Naive thymus-derived CD4-positive, alpha-beta T cell (primary cell): Measurements from ENCODE around the gene IL1RL1. TPM values are rescaled to one million over a fixed set of nuclear protein-coding genes. Genes with fewer than 3 reads are reported as not detected.

ENCODE experiments used
- ATAC-seq: fragments of 150-1000 bp; cut with Tn5 transposase; 2 replicates; pipeline ENCODE4 v1.10.0; 2021; ENCODE audit warnings: mild to moderate bottlenecking, moderate library complexity
- CTCF ChIA-PET: fragments of 350-600 bp; sonication (Branson Sonifier 250); formaldehyde crosslinking; loops from one replicate; lab custom pipeline; 2021; ENCODE audit warnings: antibody characterized with exemption; lab: Charles Lee
- POLR2A ChIA-PET: fragments of 350-600 bp; sonication (Branson Sonifier 250); formaldehyde crosslinking; loops from one replicate; lab custom pipeline; 2021; ENCODE audit warnings: antibody characterized with exemption, inconsistent platforms; lab: Charles Lee
- DNase-seq, 9 donors: peaks; one replicate each; pipeline versions ENCODE4 v3.0.0 to v3.0.0-alpha.2; 2020 to 2022; ENCODE audit warnings: mixed read lengths in 1 of 9
- H3K27ac ChIP-seq: one replicate; pipeline ENCODE4 v1.7.0; 2013; ENCODE audit warnings: mild to moderate bottlenecking, low read depth, low read length, moderate library complexity
- H3K27me3 ChIP-seq, 2 donors: one replicate each; pipeline ENCODE4 v1.7.0; 2013; ENCODE audit warnings: low read length in 2 of 2, mild to moderate bottlenecking in 2 of 2, moderate library complexity in 2 of 2; ENCODE audit not compliant: control insufficient read depth in 2 of 2, insufficient read depth in 2 of 2
- H3K36me3 ChIP-seq, 3 experiments: 1 replicate in 2 of 3; 2 replicates in 1 of 3; pipeline ENCODE4 v1.7.0; 2013; ENCODE audit warnings: low read length in 3 of 3, mild to moderate bottlenecking in 3 of 3, moderate library complexity in 1 of 3; ENCODE audit not compliant: insufficient read depth in 3 of 3, control insufficient read depth in 2 of 3
- H3K4me1 ChIP-seq, 2 donors: one replicate each; pipeline ENCODE4 v1.7.0; 2013; ENCODE audit warnings: low read length in 2 of 2, mild to moderate bottlenecking in 2 of 2, moderate library complexity in 1 of 2; ENCODE audit not compliant: control insufficient read depth in 2 of 2, insufficient read depth in 2 of 2
- H3K4me3 ChIP-seq: 2 replicates; pipeline ENCODE4 v1.7.0; 2013; ENCODE audit warnings: mild to moderate bottlenecking, low read length
- H3K9me3 ChIP-seq, 3 experiments: 1 replicate in 2 of 3; 2 replicates in 1 of 3; pipeline ENCODE4 v1.7.0; 2013; ENCODE audit warnings: low read length in 3 of 3; ENCODE audit not compliant: control insufficient read depth in 2 of 3
- H3K27ac Mint-ChIP-seq, 9 donors: one replicate each; pipeline ENCODE4 v1.8.0; 2020 to 2022; ENCODE audit warnings: mixed read lengths in 9 of 9, mild to moderate bottlenecking in 8 of 9, moderate library complexity in 5 of 9, inconsistent platforms in 2 of 9
- H3K27me3 Mint-ChIP-seq, 5 donors: one replicate each; pipeline ENCODE4 v1.8.0; 2021 to 2022; ENCODE audit warnings: mixed read lengths in 5 of 5, mild to moderate bottlenecking in 1 of 5
- H3K36me3 Mint-ChIP-seq, 5 donors: one replicate each; pipeline ENCODE4 v1.8.0; 2020 to 2022; ENCODE audit warnings: mixed read lengths in 5 of 5, mild to moderate bottlenecking in 3 of 5, inconsistent platforms in 1 of 5
- H3K4me1 Mint-ChIP-seq, 7 donors: one replicate each; pipeline ENCODE4 v1.8.0; 2020 to 2022; ENCODE audit warnings: mixed read lengths in 7 of 7, mild to moderate bottlenecking in 3 of 7, inconsistent platforms in 1 of 7
- H3K4me3 Mint-ChIP-seq, 10 donors: one replicate each; pipeline ENCODE4 v1.8.0; 2020 to 2022; ENCODE audit warnings: mild to moderate bottlenecking in 10 of 10, mixed read lengths in 10 of 10, moderate library complexity in 6 of 10, inconsistent platforms in 2 of 10
- H3K9me3 Mint-ChIP-seq, 11 donors: one replicate each; pipeline ENCODE4 v1.8.0; 2020 to 2022; ENCODE audit warnings: mixed read lengths in 11 of 11, mild to moderate bottlenecking in 4 of 11, inconsistent platforms in 1 of 11, moderate library complexity in 1 of 11
- intact Hi-C, 2 donors: fragments of 100-400 bp; cut with micrococcal nuclease; formaldehyde crosslinking; loops; one replicate each; pipeline ENCODE4 v1.15.1; 2023
- polyA plus RNA-seq, 2 donors: library from polyadenylated mRNA; unstranded; fragments of 300-500 nt; fragmentation: Illumina TruSeq; gene quantifications; one replicate each; pipeline ENCODE4 v1.2.3, GENCODE V29; 2021
- total RNA-seq, 6 experiments: library from RNA in 5 of 6; stranded (reverse) in 5 of 6; gene quantifications; 1 replicate in 5 of 6; 2 replicates in 1 of 6; pipeline ENCODE4 v1.2.3 and lab custom pipeline; 2021 to 2026

IL1RL1 gene
- total and polyA plus RNA-seq, 7 experiments from 2014 or later, result 0.48 to 7.9 (median 4.9) TPM; not detected in 4

DNA sequence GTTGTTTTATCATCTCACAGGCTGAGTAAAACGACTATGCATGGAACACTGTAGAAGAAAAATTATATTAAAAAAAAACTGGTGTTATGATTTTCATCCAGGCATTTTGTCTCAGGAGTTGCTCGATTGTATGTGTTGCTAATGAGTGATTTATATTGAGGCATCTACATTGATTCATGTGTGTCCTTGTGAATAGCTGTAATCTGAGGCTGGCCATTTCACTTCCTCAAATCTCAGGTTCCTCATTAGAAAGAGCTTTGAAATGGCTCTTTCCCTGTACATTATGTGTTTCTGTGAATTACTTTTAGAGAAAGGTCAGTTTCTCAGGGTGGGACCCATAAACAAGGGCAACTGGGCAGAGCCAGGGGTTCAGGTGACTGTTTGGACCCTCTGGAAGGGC is 46.6 kb downstream of the IL1RL1 start:
- H3K4me3 ChIP-seq, result no peak overlapping the region

DNA sequence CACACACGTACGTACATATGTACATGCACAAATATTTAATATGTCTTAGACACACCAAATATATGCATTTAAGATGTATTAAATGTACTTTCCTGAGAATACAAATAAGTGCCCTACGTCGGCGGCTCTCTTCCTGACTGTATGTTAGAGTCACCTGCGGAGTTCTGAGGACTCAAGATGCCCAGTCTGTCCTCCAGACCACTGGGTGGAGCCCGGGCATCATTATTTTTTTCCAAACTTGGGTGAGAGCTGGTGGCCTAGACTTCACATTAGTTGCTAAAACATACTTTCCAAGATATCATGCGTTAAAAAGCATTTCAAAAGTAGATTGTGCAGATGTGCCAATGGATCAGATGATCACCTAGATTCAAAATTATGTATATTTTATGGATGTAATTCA is 47.1 kb downstream of the IL1RL1 start:
- ATAC-seq (no peak), DNase-seq (no peak)
- Histone ChIP-seq H3K9me3 (no peaks in the 10 kb centered on the region), H3K27me3 (no peaks in the 10 kb centered on the region), H3K36me3 (peaks cover 0 to 5% (median 0%) of the 10 kb centered on the region in 3 experiments), H3K4me1 (peaks cover 8 to 19% of the 10 kb centered on the region in 2 donors), H3K27ac (no peak overlapping the region), H3K4me3 (no peak overlapping the region)
- Mint-ChIP-seq H3K9me3 (peaks cover 0 to 2% (median 0%) of the 10 kb centered on the region in 11 donors), H3K4me1 (peaks cover 17 to 59% (median 42%) of the 10 kb centered on the region in 7 donors), H3K4me3 (peak overlapping the region in 1 of 10 donors; percentile 97), H3K27ac (peak overlapping the region in 4 of 9 donors; percentile 6 to 63 (median 26)), H3K27me3 (no peaks in the 10 kb centered on the region), H3K36me3 (peaks cover 6 to 45% (median 14%) of the 10 kb centered on the region in 5 donors)
- ChIA-PET POLR2A (interaction anchor here (1.9 kb wide), 1 partner anchor 10 kb away, joined by 8 read pairs; no protein-coding TSS in a partner anchor), CTCF (interaction anchor here (0.6 to 1.5 kb wide), 2 partner anchors 10 to 321 kb away, joined by 3 to 4 read pairs; no protein-coding TSS in a partner anchor)
- intact Hi-C loops, result loop anchor here (5.0 to 10.0 kb wide), 4 partner anchors 34 to 1044 kb away; no protein-coding TSS in a partner anchor

More for the DNA sequence above, 46.6 kb downstream of the IL1RL1 start:
- Histone ChIP-seq H3K36me3 (peaks cover 0 to 5% (median 0%) of the 10 kb centered on the region in 3 experiments), H3K4me1 (peaks cover 8 to 19% of the 10 kb centered on the region in 2 donors), H3K27me3 (no peaks in the 10 kb centered on the region), H3K27ac (peak overlapping the region; percentile 6), H3K9me3 (no peaks in the 10 kb centered on the region)
- H3K36me3 Mint-ChIP-seq, result peaks cover 5 to 40% (median 8%) of the 10 kb centered on the region in 5 donors
- no peak for ATAC-seq
- no peaks in the 10 kb centered on the region for H3K27me3 Mint-ChIP-seq
- ChIA-PET POLR2A (interaction anchor here (1.9 kb wide), 1 partner anchor 10 kb away, joined by 8 read pairs; no protein-coding TSS in a partner anchor), CTCF (interaction anchor here (0.6 to 1.5 kb wide), 3 partner anchors 8 to 321 kb away, joined by 3 to 4 read pairs (median 3); no protein-coding TSS in a partner anchor)
- peaks cover 17 to 59% (median 42%) of the 10 kb centered on the region in 7 donors for H3K4me1 Mint-ChIP-seq
- no peak for DNase-seq
- peaks cover 0 to 2% (median 0%) of the 10 kb centered on the region in 11 donors for H3K9me3 Mint-ChIP-seq
- H3K27ac Mint-ChIP-seq, result peak overlapping the region in 6 of 9 donors; percentile 26 to 90 (median 48)
- H3K4me3 Mint-ChIP-seq, result peak overlapping the region in 2 of 10 donors; percentile 68 to 97
- intact Hi-C loops, result loop anchor here (5.0 to 10.0 kb wide), 4 partner anchors 34 to 1043 kb away; no protein-coding TSS in a partner anchor

DNA sequence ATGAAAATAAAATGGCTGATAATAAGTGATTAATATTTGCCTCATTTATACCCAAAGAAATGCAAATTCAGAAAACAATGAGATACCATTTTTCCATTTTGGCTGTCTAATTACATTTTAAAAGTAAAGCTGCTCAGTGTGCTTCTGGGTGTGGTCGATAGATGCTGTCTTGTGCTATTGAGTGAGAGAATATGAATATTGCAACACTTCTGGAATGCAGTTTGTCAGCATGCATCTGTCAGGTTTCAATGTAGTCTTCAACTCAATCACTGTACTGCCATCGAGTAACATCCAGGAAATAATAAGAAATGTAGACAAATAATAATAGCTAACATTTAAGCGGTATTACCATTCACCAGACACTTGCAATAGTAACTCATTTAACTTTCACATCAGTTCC is 48.2 kb downstream of the IL1RL1 start:
- Histone ChIP-seq H3K27ac (no peak overlapping the region), H3K4me1 (peaks cover 8 to 19% of the 10 kb centered on the region in 2 donors), H3K36me3 (peaks cover 0 to 5% (median 0%) of the 10 kb centered on the region in 3 experiments), H3K27me3 (no peaks in the 10 kb centered on the region), H3K9me3 (no peaks in the 10 kb centered on the region), H3K4me3 (no peak overlapping the region)
- CTCF ChIA-PET, result no interaction called here
- Mint-ChIP-seq H3K4me1 (peaks cover 17 to 61% (median 42%) of the 10 kb centered on the region in 7 donors), H3K36me3 (peaks cover 6 to 56% (median 18%) of the 10 kb centered on the region in 5 donors), H3K27ac (no peak overlapping the region), H3K27me3 (no peaks in the 10 kb centered on the region), H3K9me3 (peaks cover 0 to 8% (median 0%) of the 10 kb centered on the region in 11 donors), H3K4me3 (peak overlapping the region in 1 of 10 donors; percentile 33)
- DNase-seq (no peak), ATAC-seq (no peak)
- intact Hi-C loops, result loop anchor here (5.0 to 10.0 kb wide), 4 partner anchors 33 to 1045 kb away; no protein-coding TSS in a partner anchor
- POLR2A ChIA-PET, result interaction anchor here (1.9 kb wide), 1 partner anchor 9 kb away, joined by 8 read pairs; no protein-coding TSS in a partner anchor

DNA sequence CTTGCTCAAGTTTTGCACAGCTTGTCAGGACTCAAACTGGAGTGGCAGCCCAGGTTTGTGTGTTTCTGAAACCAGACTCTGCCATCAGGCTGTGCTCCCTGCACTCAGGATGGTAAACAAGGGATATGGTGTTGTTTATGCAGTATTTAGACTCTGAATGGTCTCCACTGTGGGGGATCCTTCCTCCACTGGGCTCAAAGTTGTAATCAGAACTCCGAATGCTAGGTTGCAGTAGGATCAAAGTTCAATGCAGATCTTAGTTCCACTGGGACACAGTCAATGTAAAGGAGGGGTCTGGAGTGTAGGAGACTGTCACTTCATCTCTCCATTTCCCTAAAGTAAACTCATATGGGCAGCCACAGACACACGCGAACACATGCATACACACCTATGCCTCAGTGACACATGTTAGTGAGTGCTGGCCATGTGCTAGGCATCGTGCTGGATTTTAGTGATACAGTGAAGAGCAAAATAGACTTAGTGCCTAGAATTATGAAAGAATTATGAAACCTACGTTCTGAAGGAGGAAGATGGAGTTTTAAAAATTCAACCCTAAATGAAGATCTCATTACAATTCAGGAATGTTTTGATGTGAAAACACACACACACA is 50.4 kb downstream of the IL1RL1 start:
- H3K4me3 Mint-ChIP-seq, result peak overlapping the region in 1 of 10 donors; percentile 33
- H3K4me3 ChIP-seq, result no peak overlapping the region
- ChIA-PET POLR2A (no interaction called here), CTCF (no interaction called here)
- no peak for ATAC-seq
- H3K27me3 Mint-ChIP-seq, result no peaks in the 10 kb centered on the region
- intact Hi-C loops, result no loop called here
- peaks cover 0 to 25% (median 12%) of the 10 kb centered on the region in 11 donors for H3K9me3 Mint-ChIP-seq
- H3K27ac ChIP-seq, result no peak overlapping the region
- peaks cover 15 to 75% (median 34%) of the 10 kb centered on the region in 5 donors for H3K36me3 Mint-ChIP-seq
- H3K27me3 ChIP-seq, result no peaks in the 10 kb centered on the region
- H3K4me1 ChIP-seq, result peaks cover 12 to 26% of the 10 kb centered on the region in 2 donors
- DNase-seq, result no peak
- peak overlapping the region in 3 of 9 donors; percentile 8 to 66 (median 29) for H3K27ac Mint-ChIP-seq
- H3K36me3 ChIP-seq, result no peaks in the 10 kb centered on the region
- H3K9me3 ChIP-seq, result peaks cover 0 to 12% (median 5%) of the 10 kb centered on the region in 3 experiments
- H3K4me1 Mint-ChIP-seq, result peaks cover 18 to 67% (median 47%) of the 10 kb centered on the region in 7 donors

- intact Hi-C loops, result loop anchor here (2.0 kb wide), 4 partner anchors 15 to 283 kb away; no protein-coding TSS in a partner anchor
- Histone ChIP-seq H3K27ac (no peak overlapping the region), H3K4me1 (peaks cover 27 to 40% of the 10 kb centered on the region in 2 donors), H3K4me3 (no peak overlapping the region), H3K27me3 (no peaks in the 10 kb centered on the region), H3K36me3 (no peaks in the 10 kb centered on the region), H3K9me3 (peaks cover 0 to 12% (median 5%) of the 10 kb centered on the region in 3 experiments)
- peaks cover 15 to 94% (median 34%) of the 10 kb centered on the region in 5 donors for H3K36me3 Mint-ChIP-seq
- H3K9me3 Mint-ChIP-seq, result peaks cover 0 to 28% (median 14%) of the 10 kb centered on the region in 11 donors
- peak overlapping the region in 5 of 10 donors; percentile 57 to 79 (median 71) for H3K4me3 Mint-ChIP-seq
- DNase-seq (no peak), ATAC-seq (no peak)
- peaks cover 33 to 75% (median 55%) of the 10 kb centered on the region in 7 donors for H3K4me1 Mint-ChIP-seq
- POLR2A ChIA-PET, result no interaction called here
- no peaks in the 10 kb centered on the region for H3K27me3 Mint-ChIP-seq
- H3K27ac Mint-ChIP-seq, result peak overlapping the region in 8 of 9 donors; percentile 17 to 95 (median 82)
- CTCF ChIA-PET, result no interaction called here
Measured at GRCh38 chr2:102365763-102366162, 54.4 kb downstream of the IL1RL1 start.

DNA sequence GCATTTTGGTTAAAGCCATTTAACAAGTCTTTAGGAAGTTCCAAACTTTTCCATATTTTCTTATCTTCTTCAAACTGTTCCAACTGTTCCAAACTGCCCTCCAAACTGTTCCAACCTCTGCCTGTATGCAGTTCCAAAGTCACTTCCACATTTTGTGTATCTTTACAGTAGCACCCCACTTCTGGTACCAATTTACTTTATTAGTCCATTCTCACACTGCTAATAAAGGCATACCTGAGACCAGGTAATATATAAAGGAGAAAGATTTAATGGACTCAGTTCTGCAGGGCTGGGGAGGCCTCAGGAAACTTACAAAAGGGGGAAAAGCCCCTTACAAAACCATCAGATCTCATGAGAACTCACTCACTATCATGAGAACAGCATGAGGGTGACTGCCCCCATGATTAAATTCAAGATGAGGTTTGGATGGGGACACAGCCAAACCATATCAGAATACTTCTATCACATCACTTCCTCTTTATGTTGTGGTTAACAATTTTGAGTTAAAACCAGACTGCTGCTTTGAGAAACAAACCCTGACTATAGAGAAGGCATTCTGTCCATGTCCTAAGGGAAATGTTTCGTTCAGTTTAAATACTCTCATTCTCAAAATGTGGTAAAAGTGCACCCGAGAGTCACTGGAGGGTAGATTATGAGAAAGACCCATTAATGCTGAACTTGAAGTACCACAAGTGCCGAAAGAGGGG is 55.2 kb downstream of the IL1RL1 start:
- POLR2A ChIA-PET, result interaction anchor here (0.6 kb wide), 2 partner anchors 25 to 46 kb away, joined by 3 read pairs; no protein-coding TSS in a partner anchor
- H3K36me3 ChIP-seq, result no peaks in the 10 kb centered on the region
- H3K9me3 ChIP-seq, result peaks cover 0 to 12% (median 5%) of the 10 kb centered on the region in 3 experiments
- Mint-ChIP-seq H3K4me1 (peaks cover 33 to 74% (median 51%) of the 10 kb centered on the region in 7 donors), H3K27me3 (no peaks in the 10 kb centered on the region), H3K36me3 (peaks cover 15 to 95% (median 34%) of the 10 kb centered on the region in 5 donors), H3K27ac (peak overlapping the region; percentile 77 to 95 (median 88)), H3K9me3 (peaks cover 0 to 28% (median 14%) of the 10 kb centered on the region in 11 donors), H3K4me3 (peak overlapping the region; percentile 53 to 79 (median 72))
- intact Hi-C loops, result loop anchor here (1.0 to 2.0 kb wide), 6 partner anchors 10 to 284 kb away; no protein-coding TSS in a partner anchor
- CTCF ChIA-PET, result interaction anchor here (0.6 to 1.0 kb wide), 2 partner anchors 9 to 23 kb away, joined by 3 read pairs; no protein-coding TSS in a partner anchor
- DNase-seq (peak in 6 of 9 donors; percentile 12 to 46 (median 32)), ATAC-seq (peak; percentile 37)
- H3K27me3 ChIP-seq, result no peaks in the 10 kb centered on the region
- peaks cover 25 to 40% of the 10 kb centered on the region in 2 donors for H3K4me1 ChIP-seq
- peak overlapping the region; percentile 39 for H3K4me3 ChIP-seq
- H3K27ac ChIP-seq, result peak overlapping the region; percentile 56
